WTC11 (cell line): ENCODE measurements around the gene CDK10. TPM values are rescaled to one million over a fixed set of nuclear protein-coding genes. Genes with fewer than 3 reads are reported as not detected.

ENCODE experiments used
- ATAC-seq: fragments of 200-7000 bp; cut with Tn5 transposase; 2 replicates; pipeline ENCODE4 v1.10.0; 2021; ENCODE audit warnings: mild to moderate bottlenecking, moderate library complexity
- CTCF ChIA-PET: fragments of 300-600 bp; sonication (Branson Sonifier 250); formaldehyde crosslinking; loops from one replicate; lab custom pipeline; 2021; ENCODE audit warnings: antibody characterized with exemption; lab: Charles Lee
- POLR2A ChIA-PET: fragments of 350-600 bp; sonication (Branson Sonifier 250); formaldehyde crosslinking; loops from one replicate; lab custom pipeline; 2021; ENCODE audit warnings: antibody characterized with exemption; lab: Charles Lee
- DNase-seq: peaks from one replicate; pipeline ENCODE4 v3.0.0; 2021; ENCODE audit warnings: low spot score
- H3K27ac Mint-ChIP-seq: 2 replicates; pipeline ENCODE4 v1.8.0; 2021; ENCODE audit warnings: mixed read lengths
- H3K27me3 Mint-ChIP-seq: 2 replicates; pipeline ENCODE4 v1.8.0; 2021; ENCODE audit warnings: low read depth, mild to moderate bottlenecking, moderate library complexity, mixed read lengths
- H3K36me3 Mint-ChIP-seq: 2 replicates; pipeline ENCODE4 v1.8.0; 2021; ENCODE audit warnings: mixed read lengths
- H3K4me1 Mint-ChIP-seq: 2 replicates; pipeline ENCODE4 v1.8.0; 2022; ENCODE audit warnings: mixed read lengths
- H3K4me3 Mint-ChIP-seq: 2 replicates; pipeline ENCODE4 v1.8.0; 2021; ENCODE audit warnings: mild to moderate bottlenecking, moderate library complexity, mixed read lengths
- H3K9me3 Mint-ChIP-seq: 2 replicates; pipeline ENCODE4 v1.8.0; 2021; ENCODE audit warnings: mixed read lengths
- ATF1 ChIP-seq: sonication (generic); formaldehyde crosslinking; IDR thresholded peaks from 2 replicates; pipeline ENCODE4 v1.8.1; 2023; ENCODE audit warnings: mild to moderate bottlenecking, moderate library complexity, missing genetic modification reagents
- GABPB1 ChIP-seq: sonication (generic); formaldehyde crosslinking; IDR thresholded peaks from 2 replicates; pipeline ENCODE4 v1.8.1; 2023; ENCODE audit warnings: mild to moderate bottlenecking, missing genetic modification reagents
- GRHL2 ChIP-seq: fragments of 250-450 bp; sonication (Bioruptor Pico); IDR thresholded peaks from 2 replicates; pipeline ENCODE4 v1.8.0; 2022; ENCODE audit warnings: mild to moderate bottlenecking, moderate library complexity; ENCODE audit not compliant: insufficient replicate concordance, severe bottlenecking
- NR1H2 ChIP-seq: sonication (generic); formaldehyde crosslinking; IDR thresholded peaks from 2 replicates; pipeline ENCODE4 v1.9.0; 2021; ENCODE audit warnings: mild to moderate bottlenecking, moderate library complexity, missing genetic modification reagents
- OVOL2 ChIP-seq: fragments of 250-450 bp; sonication (Bioruptor Pico); IDR thresholded peaks from 2 replicates; pipeline ENCODE4 v1.9.0; 2021; ENCODE audit warnings: mild to moderate bottlenecking, borderline replicate concordance
- RELA ChIP-seq: sonication (generic); formaldehyde crosslinking; IDR thresholded peaks from 2 replicates; pipeline ENCODE4 v1.8.1; 2022; ENCODE audit warnings: missing genetic modification reagents, mild to moderate bottlenecking, borderline replicate concordance
- SMAD3 ChIP-seq: sonication (generic); formaldehyde crosslinking; IDR thresholded peaks from 2 replicates; pipeline ENCODE4 v1.8.0; 2022; ENCODE audit warnings: missing genetic modification reagents, mild to moderate bottlenecking, borderline replicate concordance
- SP1 ChIP-seq: sonication (generic); formaldehyde crosslinking; conservative IDR thresholded peaks from 2 replicates; pipeline ENCODE4 v1.8.1; 2022; ENCODE audit warnings: missing genetic modification reagents
- TEAD1 ChIP-seq: sonication (generic); formaldehyde crosslinking; IDR thresholded peaks from 2 replicates; pipeline ENCODE4 v1.8.0; 2022; ENCODE audit warnings: mild to moderate bottlenecking, missing genetic modification reagents
- ZNF138 ChIP-seq: sonication (generic); formaldehyde crosslinking; conservative IDR thresholded peaks from 2 replicates; pipeline ENCODE4 v1.8.1; 2022; ENCODE audit warnings: mild to moderate bottlenecking, moderate library complexity, missing genetic modification reagents
- ZNF232 ChIP-seq: sonication (generic); formaldehyde crosslinking; IDR thresholded peaks from 2 replicates; pipeline ENCODE4 v1.8.0; 2022; ENCODE audit warnings: mild to moderate bottlenecking, missing genetic modification reagents
- total RNA-seq: library from RNA; stranded (reverse); gene quantifications from 3 replicates; pipeline ENCODE4 v1.2.3, GENCODE V29; 2021
- TF ChIP-seq, protein P1 (sequence below): sonication (generic); formaldehyde crosslinking; IDR thresholded peaks from 2 replicates; pipeline ENCODE4 v1.8.1; 2023; ENCODE audit warnings: mild to moderate bottlenecking, missing genetic modification reagents, moderate library complexity
- TF ChIP-seq, protein P2 (sequence below): sonication (generic); formaldehyde crosslinking; IDR thresholded peaks from 2 replicates; pipeline ENCODE4 v1.8.1; 2022; ENCODE audit warnings: low read depth, mild to moderate bottlenecking, moderate library complexity, missing genetic modification reagents, borderline replicate concordance
- TF ChIP-seq, protein P3 (sequence below): sonication (generic); formaldehyde crosslinking; IDR thresholded peaks from 2 replicates; pipeline ENCODE4 v1.8.1; 2023; ENCODE audit warnings: mild to moderate bottlenecking, missing genetic modification reagents, moderate library complexity
- TF ChIP-seq, protein P4 (sequence below): sonication (generic); formaldehyde crosslinking; IDR thresholded peaks from 2 replicates; pipeline ENCODE4 v1.8.1; 2023; ENCODE audit warnings: mild to moderate bottlenecking, moderate library complexity, missing genetic modification reagents
- TF ChIP-seq, protein P5 (sequence below): sonication (generic); formaldehyde crosslinking; IDR thresholded peaks from 2 replicates; pipeline ENCODE4 v1.8.0; 2023; ENCODE audit warnings: missing genetic modification reagents, mild to moderate bottlenecking, borderline replicate concordance

CDK10 gene
- total RNA-seq, 1 experiment from 2014 or later = 102 TPM

DNA sequence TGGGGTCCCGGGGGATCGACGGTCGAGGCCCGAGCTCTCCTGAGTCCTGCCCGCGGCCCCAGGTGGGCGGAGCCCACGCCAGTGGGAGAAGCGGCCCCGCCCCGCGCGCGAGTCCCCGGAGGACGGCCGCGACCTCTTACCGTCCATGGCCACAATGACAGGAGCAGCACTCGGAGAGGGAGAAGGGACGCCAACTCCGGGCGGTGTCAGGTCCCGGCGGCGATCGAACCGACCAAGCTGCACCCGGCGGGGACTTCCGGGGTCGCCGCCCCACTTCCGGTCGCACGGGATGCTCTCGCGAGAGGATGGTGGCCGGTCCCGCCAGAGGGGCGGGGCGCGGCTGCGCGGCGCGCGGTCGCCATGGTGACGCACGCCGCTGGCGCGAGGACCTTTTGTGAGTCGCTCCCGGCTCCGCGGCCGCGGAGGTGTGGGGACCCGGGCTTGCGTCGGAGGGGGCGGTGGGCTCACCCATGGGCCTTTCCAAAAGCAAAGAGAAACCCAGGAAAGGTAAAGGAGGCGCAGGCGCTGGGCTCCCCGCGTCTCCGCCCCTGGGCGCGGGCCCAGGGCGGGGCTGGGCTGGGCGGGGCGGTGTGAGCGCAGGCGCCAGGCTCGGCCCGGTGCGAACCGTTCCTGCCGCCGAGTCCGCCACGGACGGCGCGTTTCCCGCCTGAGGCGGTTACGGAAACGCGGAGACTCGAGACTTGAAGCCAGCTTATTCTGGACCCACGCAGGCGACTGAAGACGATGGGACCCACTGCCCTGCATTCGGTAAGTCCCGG lies 28.9 kb upstream of the CDK10 start, which contains the start of the genes CHMP1A and SPATA33 (continued):
- peak; percentile 76 for TF ChIP-seq SP1 (CRISPR knock-in tag)
- TF ChIP-seq NR1H2 (CRISPR knock-in tag) = no peak
- TF ChIP-seq, protein P1, sequence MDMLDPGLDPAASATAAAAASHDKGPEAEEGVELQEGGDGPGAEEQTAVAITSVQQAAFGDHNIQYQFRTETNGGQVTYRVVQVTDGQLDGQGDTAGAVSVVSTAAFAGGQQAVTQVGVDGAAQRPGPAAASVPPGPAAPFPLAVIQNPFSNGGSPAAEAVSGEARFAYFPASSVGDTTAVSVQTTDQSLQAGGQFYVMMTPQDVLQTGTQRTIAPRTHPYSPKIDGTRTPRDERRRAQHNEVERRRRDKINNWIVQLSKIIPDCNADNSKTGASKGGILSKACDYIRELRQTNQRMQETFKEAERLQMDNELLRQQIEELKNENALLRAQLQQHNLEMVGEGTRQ = no peak
- TF ChIP-seq GABPB1 (CRISPR knock-in tag) = peak; percentile 84
- TF ChIP-seq, protein P2, sequence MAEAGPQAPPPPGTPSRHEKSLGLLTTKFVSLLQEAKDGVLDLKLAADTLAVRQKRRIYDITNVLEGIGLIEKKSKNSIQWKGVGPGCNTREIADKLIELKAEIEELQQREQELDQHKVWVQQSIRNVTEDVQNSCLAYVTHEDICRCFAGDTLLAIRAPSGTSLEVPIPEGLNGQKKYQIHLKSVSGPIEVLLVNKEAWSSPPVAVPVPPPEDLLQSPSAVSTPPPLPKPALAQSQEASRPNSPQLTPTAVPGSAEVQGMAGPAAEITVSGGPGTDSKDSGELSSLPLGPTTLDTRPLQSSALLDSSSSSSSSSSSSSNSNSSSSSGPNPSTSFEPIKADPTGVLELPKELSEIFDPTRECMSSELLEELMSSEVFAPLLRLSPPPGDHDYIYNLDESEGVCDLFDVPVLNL (CRISPR knock-in tag) = peak; percentile 34; the same call in 1 of the 2 replicates
- no peak for TF ChIP-seq GRHL2 (CRISPR knock-in tag)
- TF ChIP-seq, protein P3, sequence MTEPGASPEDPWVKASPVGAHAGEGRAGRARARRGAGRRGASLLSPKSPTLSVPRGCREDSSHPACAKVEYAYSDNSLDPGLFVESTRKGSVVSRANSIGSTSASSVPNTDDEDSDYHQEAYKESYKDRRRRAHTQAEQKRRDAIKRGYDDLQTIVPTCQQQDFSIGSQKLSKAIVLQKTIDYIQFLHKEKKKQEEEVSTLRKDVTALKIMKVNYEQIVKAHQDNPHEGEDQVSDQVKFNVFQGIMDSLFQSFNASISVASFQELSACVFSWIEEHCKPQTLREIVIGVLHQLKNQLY (CRISPR knock-in tag) = no peak
- TF ChIP-seq, protein P4, sequence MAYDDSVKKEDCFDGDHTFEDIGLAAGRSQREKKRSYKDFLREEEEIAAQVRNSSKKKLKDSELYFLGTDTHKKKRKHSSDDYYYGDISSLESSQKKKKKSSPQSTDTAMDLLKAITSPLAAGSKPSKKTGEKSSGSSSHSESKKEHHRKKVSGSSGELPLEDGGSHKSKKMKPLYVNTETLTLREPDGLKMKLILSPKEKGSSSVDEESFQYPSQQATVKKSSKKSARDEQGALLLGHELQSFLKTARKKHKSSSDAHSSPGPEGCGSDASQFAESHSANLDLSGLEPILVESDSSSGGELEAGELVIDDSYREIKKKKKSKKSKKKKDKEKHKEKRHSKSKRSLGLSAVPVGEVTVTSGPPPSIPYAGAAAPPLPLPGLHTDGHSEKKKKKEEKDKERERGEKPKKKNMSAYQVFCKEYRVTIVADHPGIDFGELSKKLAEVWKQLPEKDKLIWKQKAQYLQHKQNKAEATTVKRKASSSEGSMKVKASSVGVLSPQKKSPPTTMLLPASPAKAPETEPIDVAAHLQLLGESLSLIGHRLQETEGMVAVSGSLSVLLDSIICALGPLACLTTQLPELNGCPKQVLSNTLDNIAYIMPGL = 0 out of 2 replicates have a peak, but pooled peaks have one; percentile 55
- TF ChIP-seq SMAD3 (CRISPR knock-in tag) = no peak
- no peak for TF ChIP-seq TEAD1
- no peak for TF ChIP-seq ZNF138
- TF ChIP-seq OVOL2 = no peak
- TF ChIP-seq ATF1 (CRISPR knock-in tag) = no peak
- no peak; the same call in 1 of the 2 replicates for TF ChIP-seq RELA

DNA sequence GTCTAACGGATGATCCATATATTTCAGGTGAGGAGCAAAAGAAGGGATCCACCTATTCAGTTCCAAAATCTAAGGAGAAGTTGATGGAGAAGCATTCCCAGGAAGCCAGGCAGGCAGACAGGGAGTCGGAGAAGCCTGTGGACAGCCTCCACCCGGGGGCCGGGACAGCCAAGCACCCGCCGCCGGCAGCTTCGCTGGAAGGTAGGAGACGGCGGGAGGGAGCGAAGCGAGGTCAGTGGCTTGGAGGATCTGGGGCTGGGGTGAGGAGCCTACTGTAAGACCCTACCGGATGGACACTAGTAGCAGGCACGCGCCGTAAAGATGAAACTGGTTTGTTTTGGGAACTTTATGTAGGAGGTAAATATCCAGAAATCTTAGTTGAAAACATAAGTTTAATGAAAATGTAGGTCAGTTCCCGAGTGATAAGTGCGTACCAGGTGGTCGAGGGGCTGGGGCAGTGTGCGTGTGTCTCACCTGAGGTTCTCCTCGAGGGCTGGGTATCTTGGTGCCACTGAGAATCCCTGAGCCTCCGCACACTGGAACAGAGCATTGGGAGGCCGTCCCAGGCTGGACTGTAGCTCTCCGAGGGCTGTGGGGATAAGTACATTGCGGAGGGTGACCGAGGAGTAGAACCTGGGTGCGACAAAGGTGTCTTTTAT lies 28.1 kb upstream of the CDK10 start:
- Mint-ChIP-seq H3K4me3 (peak overlapping the region; percentile 86), H3K9me3 (peaks cover 12% of the 10 kb centered on the region), H3K27ac (no peak overlapping the region), H3K27me3 (no peaks in the 10 kb centered on the region), H3K36me3 (peaks cover 44% of the 10 kb centered on the region), H3K4me1 (peaks cover 6% of the 10 kb centered on the region)
- 0 out of 2 replicates have a peak, but pooled peaks have one; percentile 9 for TF ChIP-seq ZNF232
- TF ChIP-seq, protein P5, sequence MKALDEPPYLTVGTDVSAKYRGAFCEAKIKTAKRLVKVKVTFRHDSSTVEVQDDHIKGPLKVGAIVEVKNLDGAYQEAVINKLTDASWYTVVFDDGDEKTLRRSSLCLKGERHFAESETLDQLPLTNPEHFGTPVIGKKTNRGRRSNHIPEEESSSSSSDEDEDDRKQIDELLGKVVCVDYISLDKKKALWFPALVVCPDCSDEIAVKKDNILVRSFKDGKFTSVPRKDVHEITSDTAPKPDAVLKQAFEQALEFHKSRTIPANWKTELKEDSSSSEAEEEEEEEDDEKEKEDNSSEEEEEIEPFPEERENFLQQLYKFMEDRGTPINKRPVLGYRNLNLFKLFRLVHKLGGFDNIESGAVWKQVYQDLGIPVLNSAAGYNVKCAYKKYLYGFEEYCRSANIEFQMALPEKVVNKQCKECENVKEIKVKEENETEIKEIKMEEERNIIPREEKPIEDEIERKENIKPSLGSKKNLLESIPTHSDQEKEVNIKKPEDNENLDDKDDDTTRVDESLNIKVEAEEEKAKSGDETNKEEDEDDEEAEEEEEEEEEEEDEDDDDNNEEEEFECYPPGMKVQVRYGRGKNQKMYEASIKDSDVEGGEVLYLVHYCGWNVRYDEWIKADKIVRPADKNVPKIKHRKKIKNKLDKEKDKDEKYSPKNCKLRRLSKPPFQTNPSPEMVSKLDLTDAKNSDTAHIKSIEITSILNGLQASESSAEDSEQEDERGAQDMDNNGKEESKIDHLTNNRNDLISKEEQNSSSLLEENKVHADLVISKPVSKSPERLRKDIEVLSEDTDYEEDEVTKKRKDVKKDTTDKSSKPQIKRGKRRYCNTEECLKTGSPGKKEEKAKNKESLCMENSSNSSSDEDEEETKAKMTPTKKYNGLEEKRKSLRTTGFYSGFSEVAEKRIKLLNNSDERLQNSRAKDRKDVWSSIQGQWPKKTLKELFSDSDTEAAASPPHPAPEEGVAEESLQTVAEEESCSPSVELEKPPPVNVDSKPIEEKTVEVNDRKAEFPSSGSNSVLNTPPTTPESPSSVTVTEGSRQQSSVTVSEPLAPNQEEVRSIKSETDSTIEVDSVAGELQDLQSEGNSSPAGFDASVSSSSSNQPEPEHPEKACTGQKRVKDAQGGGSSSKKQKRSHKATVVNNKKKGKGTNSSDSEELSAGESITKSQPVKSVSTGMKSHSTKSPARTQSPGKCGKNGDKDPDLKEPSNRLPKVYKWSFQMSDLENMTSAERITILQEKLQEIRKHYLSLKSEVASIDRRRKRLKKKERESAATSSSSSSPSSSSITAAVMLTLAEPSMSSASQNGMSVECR (CRISPR knock-in tag) = no peak
- CTCF ChIA-PET = interaction anchor here (0.6 to 1.5 kb wide), 6 partner anchors 13 to 101 kb away, joined by 3 to 5 read pairs (median 4); no protein-coding TSS in a partner anchor
- POLR2A ChIA-PET = interaction anchor here (1.0 kb wide), 1 partner anchor 53 kb away, joined by 3 read pairs; no protein-coding TSS in a partner anchor
- peak; percentile 27 for ATAC-seq
- DNase-seq = no peak
